ENCODE measurements around the gene PGA5. TPM values are rescaled to one million over a fixed set of nuclear protein-coding genes. Genes with fewer than 3 reads are reported as not detected.
"Not testable (repeated sequence)": the region's sequence is repeated elsewhere in the genome, so short reads cannot be mapped to it uniquely, and the experiment has no call there.

The PGA5 gene
- total and polyA plus RNA-seq, 10 donors: 0.06 to 3.3 (median 1.4) TPM; not detected in 1

GRCh38 chr11:61195719-61196118, 45.3 kb upstream of the PGA5 start:
- H3K9me3 ChIP-seq: peaks cover 0 to 10% (median 2%) of the 10 kb centered on the region in 8 donors
- WGBS, 5 donors: 83 to 89% (median 85%) methylated on average over 7 of the region's 7 CpGs
- TF ChIP-seq, protein P1, sequence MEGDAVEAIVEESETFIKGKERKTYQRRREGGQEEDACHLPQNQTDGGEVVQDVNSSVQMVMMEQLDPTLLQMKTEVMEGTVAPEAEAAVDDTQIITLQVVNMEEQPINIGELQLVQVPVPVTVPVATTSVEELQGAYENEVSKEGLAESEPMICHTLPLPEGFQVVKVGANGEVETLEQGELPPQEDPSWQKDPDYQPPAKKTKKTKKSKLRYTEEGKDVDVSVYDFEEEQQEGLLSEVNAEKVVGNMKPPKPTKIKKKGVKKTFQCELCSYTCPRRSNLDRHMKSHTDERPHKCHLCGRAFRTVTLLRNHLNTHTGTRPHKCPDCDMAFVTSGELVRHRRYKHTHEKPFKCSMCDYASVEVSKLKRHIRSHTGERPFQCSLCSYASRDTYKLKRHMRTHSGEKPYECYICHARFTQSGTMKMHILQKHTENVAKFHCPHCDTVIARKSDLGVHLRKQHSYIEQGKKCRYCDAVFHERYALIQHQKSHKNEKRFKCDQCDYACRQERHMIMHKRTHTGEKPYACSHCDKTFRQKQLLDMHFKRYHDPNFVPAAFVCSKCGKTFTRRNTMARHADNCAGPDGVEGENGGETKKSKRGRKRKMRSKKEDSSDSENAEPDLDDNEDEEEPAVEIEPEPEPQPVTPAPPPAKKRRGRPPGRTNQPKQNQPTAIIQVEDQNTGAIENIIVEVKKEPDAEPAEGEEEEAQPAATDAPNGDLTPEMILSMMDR (IDR thresholded peaks at IDR 0.05 in 8 of 11, conservative IDR thresholded peaks at IDR 0.05 in 3 of 11): no peak
- TF ChIP-seq POLR2A (IDR thresholded peaks at IDR 0.05): no peak
- no peak for TF ChIP-seq POLR2AphosphoS5 (IDR thresholded peaks at IDR 0.05)
- H3K36me3 ChIP-seq: no peaks in the 10 kb centered on the region
- H3K4me1 ChIP-seq: no peaks in the 10 kb centered on the region
- H3K4me3 ChIP-seq: no peak overlapping the region
- intact Hi-C loops (cut with DNase I; ENCODE audit: low total_unique reads): no loop called here
- no peak overlapping the region for H3K27ac ChIP-seq
- peaks cover 0 to 12% (median 0%) of the 10 kb centered on the region in 7 donors for H3K27me3 ChIP-seq (replicated peaks in 1 of 7)
- no peak for DNase-seq

DNA sequence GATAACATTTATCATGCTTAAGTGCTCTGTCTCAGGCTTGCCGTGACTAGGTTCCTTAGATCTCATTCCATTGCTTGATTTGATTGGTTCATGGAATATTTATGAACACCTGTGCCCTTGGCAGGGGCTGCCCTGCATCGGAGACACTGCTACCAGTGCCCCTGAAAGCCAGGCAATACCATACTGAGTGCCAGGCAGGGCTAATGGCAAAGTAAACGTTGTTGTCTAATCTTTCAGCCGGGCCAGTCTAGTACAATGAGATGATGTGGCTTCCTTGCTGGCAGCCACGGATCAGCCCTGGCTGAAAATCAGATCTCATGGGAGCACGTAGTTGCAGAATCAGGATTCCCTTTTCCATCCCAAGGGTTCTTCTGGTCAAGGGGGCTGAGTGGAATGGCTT, 42.6 kb upstream of the PGA5 start:
- TF ChIP-seq, protein P1 (IDR thresholded peaks at IDR 0.05 in 8 of 11, conservative IDR thresholded peaks at IDR 0.05 in 3 of 11): no peak
- no peak for TF ChIP-seq POLR2A (IDR thresholded peaks at IDR 0.05)
- no peak for TF ChIP-seq POLR2AphosphoS5 (IDR thresholded peaks at IDR 0.05)
- Histone ChIP-seq H3K4me3 (no peak overlapping the region), H3K9me3 (peaks cover 0 to 10% (median 2%) of the 10 kb centered on the region in 8 donors), H3K4me1 (peaks cover 0 to 5% (median 0%) of the 10 kb centered on the region in 6 donors), H3K27me3 (replicated peaks in 1 of 7) (peaks cover 0 to 12% (median 0%) of the 10 kb centered on the region in 7 donors), H3K36me3 (no peaks in the 10 kb centered on the region), H3K27ac (no peak overlapping the region)
- no peak for DNase-seq
- intact Hi-C loops (cut with DNase I; ENCODE audit: low total_unique reads): no loop called here
- 79 to 89% (median 85%) methylated on average over 5 to 6 of the region's 6 CpGs for WGBS, 5 donors

- H3K36me3 ChIP-seq: no peaks in the 10 kb centered on the region
- TF ChIP-seq, protein P1 (IDR thresholded peaks at IDR 0.05 in 8 of 11, conservative IDR thresholded peaks at IDR 0.05 in 3 of 11): no peak
- no peak for TF ChIP-seq POLR2AphosphoS5 (IDR thresholded peaks at IDR 0.05)
- no peak for TF ChIP-seq POLR2A (IDR thresholded peaks at IDR 0.05)
- peaks cover 0 to 7% (median 0%) of the 10 kb centered on the region in 7 donors for H3K27me3 ChIP-seq (replicated peaks in 1 of 7)
- peaks cover 0 to 7% (median 0%) of the 10 kb centered on the region in 6 donors for H3K4me1 ChIP-seq
- peaks cover 0 to 10% (median 2%) of the 10 kb centered on the region in 8 donors for H3K9me3 ChIP-seq
- intact Hi-C loops (cut with DNase I; ENCODE audit: low total_unique reads): no loop called here
- no peak for DNase-seq
- WGBS, 5 donors: 80 to 88% (median 87%) methylated on average over 4 of the region's 4 CpGs
- no peak overlapping the region for H3K4me3 ChIP-seq
- no peak overlapping the region for H3K27ac ChIP-seq
These were observed 41.9 kb upstream of the PGA5 start for GRCh38 chr11:61198948-61199523.

- no peak for DNase-seq
- peaks cover 0 to 10% (median 2%) of the 10 kb centered on the region in 8 donors for H3K9me3 ChIP-seq
- no peaks in the 10 kb centered on the region for H3K27me3 ChIP-seq (replicated peaks in 1 of 7)
- no peaks in the 10 kb centered on the region for H3K36me3 ChIP-seq
- H3K4me3 ChIP-seq: no peak overlapping the region
- intact Hi-C loops (cut with DNase I; ENCODE audit: low total_unique reads): no loop called here
- 92 to 96% (median 93%) methylated on average over 14 of the region's 14 CpGs for WGBS, 5 donors
- peaks cover 0 to 11% (median 0%) of the 10 kb centered on the region in 6 donors for H3K4me1 ChIP-seq
- TF ChIP-seq, protein P1 (IDR thresholded peaks at IDR 0.05 in 8 of 11, conservative IDR thresholded peaks at IDR 0.05 in 3 of 11): no peak
- TF ChIP-seq POLR2A (IDR thresholded peaks at IDR 0.05): no peak
- no peak for TF ChIP-seq POLR2AphosphoS5 (IDR thresholded peaks at IDR 0.05)
- H3K27ac ChIP-seq: no peak overlapping the region
These were observed 39.5 kb upstream of the PGA5 start for GRCh38 chr11:61201476-61201875.

DNA sequence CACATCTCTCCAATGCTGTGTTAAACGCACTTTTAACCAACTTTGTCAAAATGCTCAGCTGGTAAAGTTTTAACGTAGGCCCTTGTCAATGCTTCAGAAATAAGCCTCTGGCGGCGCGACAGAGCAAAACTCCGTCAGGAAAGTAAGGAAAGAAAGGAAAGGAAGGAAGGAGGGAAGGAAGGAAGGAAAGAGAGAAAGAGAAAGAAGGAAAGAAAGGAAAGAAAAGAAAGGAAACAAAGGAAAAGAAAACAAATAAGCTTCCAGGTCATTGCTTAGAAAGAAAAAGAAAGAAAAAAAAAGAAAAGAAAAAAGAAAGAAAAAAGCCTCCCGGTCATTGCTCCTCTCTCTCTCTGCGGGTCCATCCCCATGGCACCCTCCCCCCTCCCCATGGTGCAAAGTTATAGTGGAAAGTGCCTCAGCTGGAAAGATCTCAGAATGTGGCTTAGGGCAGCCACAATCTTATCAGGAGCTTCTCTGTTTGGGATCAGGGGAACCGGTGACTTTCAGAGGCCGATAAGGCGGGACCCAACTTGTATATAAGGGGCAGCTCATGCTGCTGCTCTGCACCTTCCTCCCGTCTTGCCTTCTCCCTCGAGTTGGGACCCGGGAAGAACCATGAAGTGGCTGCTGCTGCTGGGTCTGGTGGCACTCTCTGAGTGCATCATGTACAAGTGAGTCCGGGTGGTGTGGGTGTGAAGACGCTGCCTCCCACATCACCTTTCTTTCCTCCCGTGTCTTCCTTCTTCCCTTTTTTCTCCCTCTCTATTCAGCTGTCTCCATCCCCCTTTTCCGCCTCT, 37.8 kb upstream of the PGA5 start, which contains the start of gene PGA3:
Gene PGA3 (plus strand): TSS at position 566 of the 797 bp plus-strand sequence. CDS start 50 bp downstream, at position 616.
- DNase-seq: not testable (repeated sequence)

GRCh38 chr11:61203873-61204272, 37.1 kb upstream of the PGA5 start:
- DNase-seq; H3K36me3 ChIP-seq; H3K4me3 ChIP-seq; H3K27me3 ChIP-seq (replicated peaks in 1 of 7); H3K27ac ChIP-seq; intact Hi-C loops (cut with DNase I; ENCODE audit: low total_unique reads); H3K9me3 ChIP-seq: not testable (repeated sequence)
- H3K4me1 ChIP-seq: peaks cover 0 to 11% (median 0%) of the 10 kb centered on the region in 6 donors
- no CpG with 5 or more reads among the region's 5 CpGs for WGBS, 5 donors

More for the DNA sequence above, 37.8 kb upstream of the PGA5 start, which contains the start of gene PGA3:
- H3K27ac ChIP-seq; H3K9me3 ChIP-seq; H3K27me3 ChIP-seq (replicated peaks in 1 of 7); H3K36me3 ChIP-seq; H3K4me3 ChIP-seq; intact Hi-C loops (cut with DNase I; ENCODE audit: low total_unique reads): not testable (repeated sequence)
- peaks cover 0 to 11% (median 0%) of the 10 kb centered on the region in 6 donors for H3K4me1 ChIP-seq
- 69 to 81% (median 70%) methylated on average over 15 to 17 of the region's 18 CpGs for WGBS, 5 donors

Data from spleen (tissue), 11 donors.